DND-41 (cell line): ENCODE results near the gene CAPN5.

ENCODE experiments used
- ATAC-seq: fragments of 200-7000 bp; cut with Tn5 transposase; 3 replicates; pipeline ENCODE4 v1.9.1; 2021; ENCODE audit warnings: low read depth; ENCODE audit not compliant: insufficient read depth
- DNase-seq: peaks from one replicate; pipeline ENCODE4 v3.0.0-alpha.2; 2020
- H2AFZ ChIP-seq: 2 replicates; pipeline ENCODE4 v1.6.0; 2012; ENCODE audit warnings: low read depth, low read length
- H3K27ac ChIP-seq: 2 replicates; pipeline ENCODE4 v1.5.1; 2012; ENCODE audit warnings: low read length, inconsistent platforms
- H3K27me3 ChIP-seq: fragments of 200-600 bp; sonication (generic); 2 replicates; pipeline ENCODE4 v1.6.0; 2012; ENCODE audit warnings: low read length, mild to moderate bottlenecking, inconsistent platforms; ENCODE audit not compliant: insufficient read depth, poor library complexity
- H3K36me3 ChIP-seq: 2 replicates; pipeline ENCODE4 v1.5.1; 2012; ENCODE audit warnings: low read length, inconsistent platforms; ENCODE audit not compliant: insufficient read depth
- H3K4me1 ChIP-seq: 2 replicates; pipeline ENCODE4 v1.5.1; 2012; ENCODE audit warnings: mild to moderate bottlenecking, low read length; ENCODE audit not compliant: insufficient read depth
- H3K4me2 ChIP-seq: 2 replicates; pipeline ENCODE4 v1.6.0; 2012; ENCODE audit warnings: mild to moderate bottlenecking, moderate library complexity, low read length, inconsistent platforms; ENCODE audit not compliant: insufficient read depth
- H3K4me3 ChIP-seq, 2 experiments: fragments of 200-600 bp in 1 of 2; shearing (Covaris generic) in 1 of 2; 2 replicates each; pipeline ENCODE4 v1.5.1; 2012 to 2016; ENCODE audit warnings: inconsistent platforms in 2 of 2, low read length in 2 of 2, mild to moderate bottlenecking in 2 of 2, low read depth in 1 of 2, moderate library complexity in 1 of 2
- H3K79me2 ChIP-seq: 2 replicates; pipeline ENCODE4 v1.6.0; 2012; ENCODE audit warnings: low read length, inconsistent platforms; ENCODE audit not compliant: insufficient read depth
- H3K9ac ChIP-seq: 2 replicates; pipeline ENCODE4 v1.6.0; 2012; ENCODE audit warnings: low read depth, mild to moderate bottlenecking, inconsistent platforms, low read length, moderate library complexity
- H3K9me3 ChIP-seq: 2 replicates; pipeline ENCODE4 v1.5.1; 2012; ENCODE audit warnings: low read length, moderate library complexity, mild to moderate bottlenecking, inconsistent platforms; ENCODE audit not compliant: insufficient read depth, severe bottlenecking
- H4K20me1 ChIP-seq: 2 replicates; pipeline ENCODE4 v1.6.0; 2012; ENCODE audit warnings: low read length; ENCODE audit not compliant: insufficient read depth
- EZH2 ChIP-seq: IDR thresholded peaks from 3 replicates; pipeline ENCODE4 v1.6.1; 2012; ENCODE audit warnings: borderline replicate concordance, low read depth, mild to moderate bottlenecking, moderate library complexity, low read length, inconsistent platforms; ENCODE audit not compliant: severe bottlenecking
- TF ChIP-seq, protein P1 (sequence below): IDR thresholded peaks from 2 replicates; pipeline ENCODE4 v1.5.1; 2012; ENCODE audit warnings: borderline replicate concordance, low read length, moderate library complexity, mild to moderate bottlenecking; ENCODE audit not compliant: poor library complexity, severe bottlenecking; ENCODE audit errors: extremely low read depth

The CAPN5 gene

DNA sequence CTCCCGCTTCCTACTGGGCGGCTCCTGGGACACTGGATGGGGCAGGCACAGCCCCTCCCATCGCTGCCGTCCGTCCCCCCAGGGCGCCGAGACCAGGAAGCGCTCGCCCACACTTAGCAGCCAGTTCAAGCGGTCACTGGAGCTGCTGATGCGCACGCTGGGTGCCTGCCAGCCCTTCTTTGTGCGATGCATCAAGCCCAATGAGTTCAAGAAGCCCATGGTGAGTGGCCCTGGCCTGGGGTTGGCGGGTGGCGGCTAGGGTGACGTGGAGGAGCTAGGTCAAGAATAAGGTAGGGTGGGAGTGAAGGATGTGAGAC lies 105.9 kb downstream of the CAPN5 start:
- no peak overlapping the region for H2AFZ ChIP-seq
- no peaks in the 10 kb centered on the region for H3K27me3 ChIP-seq
- no peaks in the 10 kb centered on the region for H3K9me3 ChIP-seq
- H3K9ac ChIP-seq = no peak overlapping the region
- H3K27ac ChIP-seq = no peak overlapping the region
- no peak overlapping the region for H3K4me2 ChIP-seq
- no peaks in the 10 kb centered on the region for H3K36me3 ChIP-seq
- DNase-seq = no peak
- H3K79me2 ChIP-seq = no peaks in the 10 kb centered on the region
- no peak overlapping the region for H3K4me3 ChIP-seq
- no peaks in the 10 kb centered on the region for H3K4me1 ChIP-seq
- no peak for TF ChIP-seq EZH2
- TF ChIP-seq, protein P1, sequence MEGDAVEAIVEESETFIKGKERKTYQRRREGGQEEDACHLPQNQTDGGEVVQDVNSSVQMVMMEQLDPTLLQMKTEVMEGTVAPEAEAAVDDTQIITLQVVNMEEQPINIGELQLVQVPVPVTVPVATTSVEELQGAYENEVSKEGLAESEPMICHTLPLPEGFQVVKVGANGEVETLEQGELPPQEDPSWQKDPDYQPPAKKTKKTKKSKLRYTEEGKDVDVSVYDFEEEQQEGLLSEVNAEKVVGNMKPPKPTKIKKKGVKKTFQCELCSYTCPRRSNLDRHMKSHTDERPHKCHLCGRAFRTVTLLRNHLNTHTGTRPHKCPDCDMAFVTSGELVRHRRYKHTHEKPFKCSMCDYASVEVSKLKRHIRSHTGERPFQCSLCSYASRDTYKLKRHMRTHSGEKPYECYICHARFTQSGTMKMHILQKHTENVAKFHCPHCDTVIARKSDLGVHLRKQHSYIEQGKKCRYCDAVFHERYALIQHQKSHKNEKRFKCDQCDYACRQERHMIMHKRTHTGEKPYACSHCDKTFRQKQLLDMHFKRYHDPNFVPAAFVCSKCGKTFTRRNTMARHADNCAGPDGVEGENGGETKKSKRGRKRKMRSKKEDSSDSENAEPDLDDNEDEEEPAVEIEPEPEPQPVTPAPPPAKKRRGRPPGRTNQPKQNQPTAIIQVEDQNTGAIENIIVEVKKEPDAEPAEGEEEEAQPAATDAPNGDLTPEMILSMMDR = no peak
- H4K20me1 ChIP-seq = no peaks in the 10 kb centered on the region; the same call in 1 of the 2 replicates
- ATAC-seq = no peak

DNA sequence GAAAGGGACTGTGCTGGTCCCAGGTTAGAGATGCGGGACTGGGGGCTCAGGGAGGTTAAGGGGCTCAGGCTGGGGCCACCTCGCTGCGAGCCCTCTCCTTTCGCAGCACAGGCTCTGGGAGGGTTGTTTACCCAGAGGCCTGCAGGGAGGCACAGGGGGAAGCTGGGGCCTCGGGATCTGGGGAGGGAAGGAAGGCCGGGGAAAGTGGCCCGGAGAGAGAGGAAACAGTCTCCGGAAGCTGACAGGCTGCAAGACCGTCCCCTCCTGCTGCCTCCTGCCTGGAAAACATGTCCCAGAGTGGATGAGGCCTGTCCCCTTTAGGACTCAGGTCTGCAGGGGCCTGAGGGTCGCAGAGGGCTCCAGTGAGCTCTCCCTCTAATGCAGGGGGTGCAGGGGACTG lies 106.7 kb downstream of the CAPN5 start:
- Histone ChIP-seq H2AFZ (no peak overlapping the region), H3K9ac (no peak overlapping the region), H4K20me1 (no peaks in the 10 kb centered on the region; the same call in 1 of the 2 replicates), H3K79me2 (no peaks in the 10 kb centered on the region), H3K27ac (no peak overlapping the region), H3K4me1 (no peaks in the 10 kb centered on the region), H3K36me3 (no peaks in the 10 kb centered on the region), H3K4me2 (no peak overlapping the region), H3K9me3 (no peaks in the 10 kb centered on the region), H3K27me3 (no peaks in the 10 kb centered on the region), H3K4me3 (no peak overlapping the region)
- ATAC-seq = no peak
- DNase-seq = no peak
- TF ChIP-seq, protein P1 = no peak

GRCh38 chr11:77174559-77174958 lies 107.8 kb downstream of the CAPN5 start:
- ATAC-seq (no peak), DNase-seq (no peak)
- H2AFZ ChIP-seq = no peak overlapping the region
- TF ChIP-seq, protein P1 = no peak
- no peak overlapping the region for H3K9ac ChIP-seq
- no peaks in the 10 kb centered on the region for H3K79me2 ChIP-seq
- H4K20me1 ChIP-seq = no peaks in the 10 kb centered on the region; the same call in 1 of the 2 replicates
- no peak overlapping the region for H3K27ac ChIP-seq
- no peaks in the 10 kb centered on the region for H3K9me3 ChIP-seq
- H3K4me2 ChIP-seq = no peak overlapping the region
- no peak overlapping the region for H3K4me3 ChIP-seq
- no peaks in the 10 kb centered on the region for H3K36me3 ChIP-seq
- no peaks in the 10 kb centered on the region for H3K27me3 ChIP-seq
- H3K4me1 ChIP-seq = no peaks in the 10 kb centered on the region
